HG02943 (cell line): ENCODE results near the gene LINC00237.

Experiments
- ATAC-seq: cut with Tn5 transposase; IDR thresholded peaks from one replicate; pipeline ENCODE4 v1.9.1; 2021; ENCODE audit warnings: mild to moderate bottlenecking, low read depth, moderate library complexity; ENCODE audit not compliant: unreplicated experiment

The LINC00237 gene

DNA sequence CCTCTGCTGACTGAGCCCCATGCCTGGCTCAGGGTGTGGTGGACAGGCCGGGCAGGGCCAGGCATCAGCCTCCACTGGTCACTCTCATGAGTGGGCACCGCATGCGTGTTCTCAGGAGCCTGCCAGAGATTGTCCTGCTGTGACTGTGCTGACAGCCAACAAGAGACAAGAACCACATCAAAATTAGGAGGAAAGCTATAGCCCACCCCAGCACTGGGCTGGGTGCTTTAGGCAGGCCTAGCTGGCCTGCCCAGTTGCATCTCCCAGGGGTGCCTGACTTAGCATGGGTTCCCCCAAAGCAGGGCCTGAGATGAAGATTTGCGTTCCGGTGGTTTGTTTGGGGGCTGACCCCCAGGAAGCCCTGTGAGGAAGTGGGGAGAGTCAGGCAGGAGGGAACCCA is 53.9 kb downstream of the LINC00237 start:
- no peak for ATAC-seq

GRCh38 chr20:21050710-21051109 is 55.4 kb downstream of the LINC00237 start:
- ATAC-seq, result no peak

DNA sequence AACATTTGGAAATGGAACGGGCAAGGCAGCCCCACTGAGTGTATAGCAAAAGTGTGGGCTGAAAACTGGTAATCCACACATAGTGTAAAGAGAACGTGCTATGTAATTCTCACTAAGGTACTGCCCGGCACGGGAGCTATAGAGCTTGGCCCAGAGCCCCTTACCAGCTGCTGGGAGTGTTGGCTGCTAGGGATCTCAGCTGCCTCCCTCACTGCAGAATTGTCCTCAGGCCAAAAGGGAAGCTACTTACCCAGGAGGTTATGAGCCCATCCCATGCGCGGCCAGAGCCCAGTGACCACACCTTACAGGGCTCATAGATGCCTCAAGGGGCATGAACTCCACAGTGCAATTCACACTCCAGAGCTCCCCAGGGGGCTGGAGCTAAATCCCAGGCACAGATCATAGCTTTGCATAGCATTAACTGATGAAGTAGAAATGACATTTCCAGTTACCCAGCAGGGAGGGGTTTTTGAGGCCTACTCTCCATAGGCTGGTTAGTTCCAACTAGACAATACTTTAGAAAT is 56.8 kb downstream of the LINC00237 start:
- no peak for ATAC-seq

GRCh38 chr20:21048841-21049273 is 57.3 kb downstream of the LINC00237 start:
- ATAC-seq, result no peak

DNA sequence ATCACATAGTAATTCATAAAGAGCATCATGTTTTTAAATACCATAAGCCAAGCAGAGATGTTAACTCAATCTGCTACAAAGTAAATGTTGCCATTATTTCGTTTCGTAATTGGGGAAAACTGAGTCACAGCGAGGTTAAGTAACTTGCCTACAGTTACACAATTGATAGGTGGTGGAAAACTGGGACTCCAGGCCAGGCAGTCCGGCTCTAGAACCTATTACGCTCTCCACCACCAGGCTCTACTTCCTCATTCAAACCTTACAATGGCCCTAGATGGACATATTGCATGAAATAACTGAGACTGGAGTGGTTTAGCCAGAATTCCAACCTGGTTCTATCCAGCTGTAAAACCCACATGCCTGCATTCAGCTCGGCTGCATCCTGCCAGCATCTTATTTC is 58.2 kb downstream of the LINC00237 start:
- ATAC-seq, result no peak

- no peak for ATAC-seq
Observed at GRCh38 chr20:21046413-21047070, 59.6 kb downstream of the LINC00237 start.
